ENCODE measurements around the gene PHF21A. TPM values are rescaled to one million over a fixed set of nuclear protein-coding genes. Genes with fewer than 3 reads are reported as not detected.

PHF21A gene
- total and polyA plus RNA-seq, 4 donors, result 32.1 to 52.2 (median 41.5) TPM

DNA sequence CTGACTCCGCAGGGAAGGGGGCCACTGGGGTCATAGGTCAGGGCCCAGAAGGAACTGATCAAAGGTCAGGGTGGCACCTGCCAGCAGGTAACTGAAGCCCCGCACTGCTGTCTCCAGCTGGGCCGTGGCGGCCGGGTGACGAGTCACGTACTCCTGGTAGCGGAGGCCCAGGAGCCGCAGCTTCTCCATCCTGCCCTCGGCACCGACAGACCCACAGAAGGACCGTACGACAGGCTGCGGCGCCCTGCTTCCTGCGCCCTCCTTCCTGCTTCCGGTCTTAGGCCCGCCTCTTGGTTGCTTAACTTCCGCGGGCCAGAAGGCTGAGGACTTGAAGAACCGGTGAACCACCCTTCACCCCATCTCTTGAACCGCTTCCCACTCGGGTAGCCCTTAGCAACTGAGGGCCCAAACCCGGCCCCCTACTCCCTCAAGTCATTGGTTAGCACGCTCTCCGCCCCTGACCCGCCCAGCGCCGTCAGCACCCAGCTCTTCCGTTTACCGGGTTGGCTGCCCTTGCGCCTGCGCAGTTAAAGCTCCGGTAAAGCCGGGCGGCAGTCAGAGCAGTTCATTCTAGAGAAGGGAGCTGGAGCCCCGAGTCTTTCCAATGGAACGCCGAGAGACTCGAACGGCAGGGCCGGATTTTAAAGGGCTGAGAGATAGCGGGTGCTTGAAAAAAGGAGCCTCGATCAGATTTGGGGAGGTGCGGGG, 203.5 kb downstream of the PHF21A start, which contains the start of gene PEX16:
Gene PEX16, minus strand, starts transcription at position 255 of the 708 bp plus-strand sequence. Its CDS starts 66 bp downstream, at position 189.
- peaks cover 35% of the 10 kb centered on the region for H3K36me3 ChIP-seq (ENCODE audit: control insufficient read depth, insufficient read depth, low read length)
- H3K4me3 ChIP-seq (ENCODE audit: low read depth, low read length), result peak within 1 kb of the TSS; percentile 97
- 0% methylated on average over 45 of the region's 45 CpGs for WGBS (ENCODE audit: insufficient coverage)
- H3K9me3 ChIP-seq (ENCODE audit: control insufficient read depth, insufficient read depth, low read length), result no peaks in the 10 kb centered on the region
- peaks cover 42% of the 10 kb centered on the region for H3K4me1 ChIP-seq (ENCODE audit: control insufficient read depth, insufficient read depth, low read length)
- peak; percentile 92 to 99 (median 98) for DNase-seq (ENCODE audit: low read depth in 4 of 6, low spot score in 6 of 6)
- peak within 1 kb of the TSS; percentile 89 for H3K27ac ChIP-seq (ENCODE audit: low read depth, low read length)
- peaks cover 15% of the 10 kb centered on the region for H3K27me3 ChIP-seq (ENCODE audit: control insufficient read depth, insufficient read depth, low read length)

DNA sequence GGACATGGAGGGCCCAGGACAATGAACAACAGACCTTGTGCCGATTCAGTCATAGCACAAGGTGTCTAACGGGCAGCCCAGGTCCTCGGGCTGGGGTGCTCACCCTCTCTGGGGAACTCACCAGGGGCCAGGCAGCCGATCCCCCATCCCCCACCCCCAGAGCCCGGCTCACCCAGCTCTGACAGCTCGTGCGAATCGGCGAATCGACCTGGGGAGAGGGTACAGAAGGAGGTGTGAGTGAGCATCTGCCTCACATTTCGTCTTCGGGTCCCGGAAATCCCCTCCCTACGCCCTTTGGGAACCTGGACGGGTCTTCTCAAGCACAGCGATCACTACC, 204.0 kb downstream of the PHF21A start:
- Histone ChIP-seq H3K27ac (ENCODE audit: low read depth, low read length) (peak overlapping the region; percentile 89), H3K36me3 (ENCODE audit: control insufficient read depth, insufficient read depth, low read length) (peaks cover 40% of the 10 kb centered on the region), H3K4me1 (ENCODE audit: control insufficient read depth, insufficient read depth, low read length) (peaks cover 38% of the 10 kb centered on the region), H3K27me3 (ENCODE audit: control insufficient read depth, insufficient read depth, low read length) (peaks cover 14% of the 10 kb centered on the region), H3K4me3 (ENCODE audit: low read depth, low read length) (peak overlapping the region; percentile 97), H3K9me3 (ENCODE audit: control insufficient read depth, insufficient read depth, low read length) (no peaks in the 10 kb centered on the region)
- 11% methylated on average over 8 of the region's 16 CpGs for WGBS (ENCODE audit: insufficient coverage)
- DNase-seq (ENCODE audit: low read depth in 4 of 6, low spot score in 6 of 6), result no peak

DNA sequence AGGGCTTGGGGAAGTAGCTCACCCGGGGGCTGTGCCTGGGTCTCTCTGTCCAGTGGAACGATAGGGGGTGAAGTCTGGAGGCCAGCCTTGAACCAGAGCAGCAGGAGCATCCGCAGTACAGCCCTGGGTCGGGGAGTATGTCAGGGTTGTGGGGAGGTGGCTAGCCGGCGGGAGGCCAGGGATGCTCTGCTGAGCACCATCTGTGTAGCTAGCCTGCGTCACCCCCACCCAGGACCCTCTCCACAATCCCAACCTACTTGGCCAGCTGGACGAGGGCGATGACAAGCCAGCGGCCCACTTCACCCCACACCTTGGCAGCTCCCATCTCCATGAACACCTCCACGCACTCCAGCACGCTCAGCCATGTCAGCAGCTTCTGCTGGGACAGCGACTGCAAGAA, 205.8 kb downstream of the PHF21A start:
- Histone ChIP-seq H3K36me3 (ENCODE audit: control insufficient read depth, insufficient read depth, low read length) (peaks cover 58% of the 10 kb centered on the region), H3K4me1 (ENCODE audit: control insufficient read depth, insufficient read depth, low read length) (peaks cover 28% of the 10 kb centered on the region), H3K4me3 (ENCODE audit: low read depth, low read length) (no peak overlapping the region), H3K27me3 (ENCODE audit: control insufficient read depth, insufficient read depth, low read length) (peaks cover 2% of the 10 kb centered on the region), H3K27ac (ENCODE audit: low read depth, low read length) (no peak overlapping the region), H3K9me3 (ENCODE audit: control insufficient read depth, insufficient read depth, low read length) (no peaks in the 10 kb centered on the region)
- DNase-seq (ENCODE audit: low read depth in 4 of 6, low spot score in 6 of 6), result no peak
- WGBS (ENCODE audit: insufficient coverage), result 84% methylated on average over 10 of the region's 13 CpGs

DNA sequence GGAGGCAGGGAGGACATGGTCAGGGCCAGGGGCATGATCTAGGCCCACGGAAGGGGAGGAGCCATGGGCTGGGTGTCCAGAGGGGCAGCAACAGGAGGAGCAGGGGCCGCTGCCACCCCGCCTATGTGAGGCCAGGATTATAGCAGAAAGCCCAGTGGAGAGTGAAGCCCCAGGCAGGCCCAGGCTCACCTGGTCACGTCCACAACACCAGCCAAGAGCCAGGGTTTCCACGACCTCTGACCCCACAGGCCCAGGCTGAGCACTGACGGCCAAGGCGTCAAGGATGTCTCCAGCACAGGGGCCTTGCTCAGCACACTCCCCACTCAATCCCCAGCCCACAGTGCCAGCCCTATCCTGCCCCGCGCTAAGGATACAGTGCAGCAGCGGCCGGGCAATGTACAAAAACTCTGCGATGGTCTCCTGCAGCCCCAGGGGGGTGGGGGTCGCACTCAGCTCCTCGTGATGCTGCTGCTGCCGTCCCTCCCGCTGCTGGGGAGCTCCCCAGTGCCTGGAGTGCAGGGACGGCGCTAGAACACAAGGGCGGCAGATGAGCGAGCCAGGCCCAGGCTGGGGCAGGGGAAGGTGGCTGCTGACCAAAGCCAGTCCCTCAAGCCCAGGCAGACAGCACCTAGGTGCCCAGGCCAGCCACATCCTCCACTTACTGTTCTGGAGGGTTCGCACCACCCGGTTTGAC, 207.2 kb downstream of the PHF21A start:
- WGBS (ENCODE audit: insufficient coverage), result 91% methylated on average over 22 of the region's 22 CpGs
- Histone ChIP-seq H3K27me3 (ENCODE audit: control insufficient read depth, insufficient read depth, low read length) (no peaks in the 10 kb centered on the region), H3K36me3 (ENCODE audit: control insufficient read depth, insufficient read depth, low read length) (peaks cover 72% of the 10 kb centered on the region), H3K4me1 (ENCODE audit: control insufficient read depth, insufficient read depth, low read length) (peaks cover 26% of the 10 kb centered on the region), H3K9me3 (ENCODE audit: control insufficient read depth, insufficient read depth, low read length) (no peaks in the 10 kb centered on the region), H3K27ac (ENCODE audit: low read depth, low read length) (no peak overlapping the region), H3K4me3 (ENCODE audit: low read depth, low read length) (no peak overlapping the region)
- no peak for DNase-seq (ENCODE audit: low read depth in 4 of 6, low spot score in 6 of 6)

DNA sequence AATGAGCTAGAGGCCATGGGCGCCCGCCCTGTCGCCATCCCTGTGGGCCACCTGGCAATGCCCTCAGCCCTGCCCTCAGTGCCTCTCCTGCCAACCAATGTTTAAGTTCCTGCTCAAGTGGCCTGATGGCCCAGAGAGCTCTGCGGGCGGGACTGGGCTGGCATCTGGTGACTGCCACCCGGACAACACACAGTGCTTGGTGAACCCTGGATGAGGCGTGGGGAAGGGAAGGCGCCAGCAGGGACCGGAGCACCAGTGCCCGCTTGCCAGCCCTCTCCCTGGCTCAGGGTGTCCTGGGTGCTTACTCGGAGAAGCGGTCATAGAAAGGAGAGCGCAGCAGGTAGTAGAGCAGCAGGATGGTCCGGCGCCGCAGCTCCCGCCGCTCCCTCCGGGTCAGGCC, 207.7 kb downstream of the PHF21A start:
- WGBS (ENCODE audit: insufficient coverage), result 96% methylated on average over 19 of the region's 19 CpGs
- no peak overlapping the region for H3K27ac ChIP-seq (ENCODE audit: low read depth, low read length)
- no peaks in the 10 kb centered on the region for H3K9me3 ChIP-seq (ENCODE audit: control insufficient read depth, insufficient read depth, low read length)
- H3K4me1 ChIP-seq (ENCODE audit: control insufficient read depth, insufficient read depth, low read length), result peaks cover 28% of the 10 kb centered on the region
- H3K36me3 ChIP-seq (ENCODE audit: control insufficient read depth, insufficient read depth, low read length), result peaks cover 77% of the 10 kb centered on the region
- no peaks in the 10 kb centered on the region for H3K27me3 ChIP-seq (ENCODE audit: control insufficient read depth, insufficient read depth, low read length)
- no peak for DNase-seq (ENCODE audit: low read depth in 4 of 6, low spot score in 6 of 6)
- no peak overlapping the region for H3K4me3 ChIP-seq (ENCODE audit: low read depth, low read length)

DNA sequence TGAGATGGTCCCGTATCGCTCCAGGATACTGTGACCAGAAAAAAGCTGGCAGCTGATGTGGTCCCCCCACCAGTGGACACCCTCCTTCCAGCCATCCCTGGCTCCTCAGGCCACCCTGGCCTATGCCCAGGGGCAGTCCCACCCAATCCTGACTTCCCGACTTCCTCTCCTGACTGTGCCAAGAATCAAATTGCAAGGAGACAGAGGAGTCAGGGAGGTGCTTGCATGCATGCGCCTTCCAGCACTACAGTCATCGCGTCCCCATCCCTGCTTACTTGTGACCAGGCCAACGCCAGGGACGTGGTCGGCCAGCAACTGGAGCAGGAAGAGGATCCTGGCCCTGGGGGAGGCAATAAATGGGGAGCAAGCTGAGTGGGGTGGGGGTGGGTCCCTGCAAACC, 210.6 kb downstream of the PHF21A start:
- Histone ChIP-seq H3K4me3 (ENCODE audit: low read depth, low read length) (no peak overlapping the region), H3K4me1 (ENCODE audit: control insufficient read depth, insufficient read depth, low read length) (peaks cover 31% of the 10 kb centered on the region), H3K27ac (ENCODE audit: low read depth, low read length) (no peak overlapping the region), H3K36me3 (ENCODE audit: control insufficient read depth, insufficient read depth, low read length) (peaks cover 98% of the 10 kb centered on the region), H3K9me3 (ENCODE audit: control insufficient read depth, insufficient read depth, low read length) (no peaks in the 10 kb centered on the region), H3K27me3 (ENCODE audit: control insufficient read depth, insufficient read depth, low read length) (no peaks in the 10 kb centered on the region)
- DNase-seq (ENCODE audit: low read depth in 4 of 6, low spot score in 6 of 6), result no peak
- 88% methylated on average over 9 of the region's 9 CpGs for WGBS (ENCODE audit: insufficient coverage)

DNA sequence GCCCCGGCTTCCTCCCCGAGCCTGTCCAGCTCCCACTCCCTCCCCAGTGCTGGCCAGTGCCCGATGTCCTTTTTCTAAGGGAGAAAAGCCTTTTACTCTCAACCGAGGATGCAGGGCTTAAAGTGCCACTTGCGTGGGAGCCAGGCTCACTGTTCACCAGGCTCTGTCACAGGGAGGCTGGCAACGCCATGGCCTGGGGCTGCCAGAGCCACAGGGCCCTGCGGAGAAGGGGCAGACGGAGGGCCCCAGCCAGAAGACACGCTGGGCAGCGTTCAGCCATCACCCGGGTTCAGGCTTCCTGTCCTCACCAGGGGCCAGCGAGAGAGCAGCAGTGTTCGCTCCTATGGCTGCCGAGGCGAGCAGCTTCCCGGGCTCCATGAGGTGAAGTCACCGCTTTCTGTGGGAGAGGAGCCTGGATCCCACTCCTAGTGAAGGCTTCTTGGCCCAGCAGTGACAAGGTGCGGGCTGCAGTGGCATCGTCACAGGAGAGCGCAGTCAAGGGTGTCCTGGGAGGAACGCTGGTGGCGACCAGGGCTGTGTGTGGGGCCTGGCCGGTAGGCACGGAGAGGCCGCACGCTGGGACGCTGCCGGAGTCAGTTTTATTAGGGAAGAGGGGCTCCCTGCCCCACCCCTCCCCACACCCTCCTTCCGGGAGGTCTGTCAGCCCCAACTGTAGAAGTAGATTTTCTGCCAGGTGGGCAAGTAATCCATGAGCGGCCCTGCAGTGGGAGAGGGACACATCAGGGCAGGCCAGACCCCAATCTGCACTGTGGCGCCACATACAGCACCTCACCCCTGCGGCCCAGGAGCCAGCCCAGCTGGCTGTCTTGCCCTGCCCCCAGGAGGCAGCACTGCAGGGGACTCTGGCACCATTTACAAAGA, 211.4 kb downstream of the PHF21A start:
- H3K36me3 ChIP-seq (ENCODE audit: control insufficient read depth, insufficient read depth, low read length), result peaks cover 98% of the 10 kb centered on the region
- no peaks in the 10 kb centered on the region for H3K27me3 ChIP-seq (ENCODE audit: control insufficient read depth, insufficient read depth, low read length)
- WGBS (ENCODE audit: insufficient coverage), result 86% methylated on average over 24 of the region's 32 CpGs
- H3K4me3 ChIP-seq (ENCODE audit: low read depth, low read length), result no peak overlapping the region
- no peak for DNase-seq (ENCODE audit: low read depth in 4 of 6, low spot score in 6 of 6)
- peaks cover 31% of the 10 kb centered on the region for H3K4me1 ChIP-seq (ENCODE audit: control insufficient read depth, insufficient read depth, low read length)
- no peaks in the 10 kb centered on the region for H3K9me3 ChIP-seq (ENCODE audit: control insufficient read depth, insufficient read depth, low read length)
- no peak overlapping the region for H3K27ac ChIP-seq (ENCODE audit: low read depth, low read length)

DNA sequence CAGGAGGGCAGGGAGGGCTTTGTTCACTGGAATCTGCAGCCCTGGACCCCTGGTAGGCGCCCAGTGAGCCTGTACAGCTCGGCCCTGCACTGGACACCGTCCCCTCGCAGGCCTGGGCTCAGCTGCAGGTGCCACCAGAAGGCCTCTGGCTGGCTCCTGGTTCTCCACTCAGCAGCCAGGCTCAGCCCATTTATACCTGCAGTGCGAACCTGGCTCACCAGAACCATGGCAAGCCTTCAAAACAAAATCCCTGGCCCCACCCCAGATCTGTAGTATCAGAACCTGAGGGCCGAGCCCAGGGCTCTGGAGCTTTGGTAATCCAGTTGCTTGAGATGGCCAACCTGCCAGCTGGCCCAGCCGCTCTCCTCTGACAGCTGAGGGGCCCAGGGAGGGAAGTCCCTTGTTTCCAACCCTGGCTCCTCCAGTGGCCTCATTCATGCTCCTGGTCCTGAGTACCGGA, 213.3 kb downstream of the PHF21A start:
- H3K27me3 ChIP-seq (ENCODE audit: control insufficient read depth, insufficient read depth, low read length), result no peaks in the 10 kb centered on the region
- peak overlapping the region; percentile 57 for H3K27ac ChIP-seq (ENCODE audit: low read depth, low read length)
- 66% methylated on average over 8 of the region's 8 CpGs for WGBS (ENCODE audit: insufficient coverage)
- H3K4me3 ChIP-seq (ENCODE audit: low read depth, low read length), result no peak overlapping the region
- peaks cover 98% of the 10 kb centered on the region for H3K36me3 ChIP-seq (ENCODE audit: control insufficient read depth, insufficient read depth, low read length)
- peaks cover 44% of the 10 kb centered on the region for H3K4me1 ChIP-seq (ENCODE audit: control insufficient read depth, insufficient read depth, low read length)
- DNase-seq (ENCODE audit: low read depth in 4 of 6, low spot score in 6 of 6), result peak in 2 of 6 donors; percentile 19 to 59
- no peaks in the 10 kb centered on the region for H3K9me3 ChIP-seq (ENCODE audit: control insufficient read depth, insufficient read depth, low read length)

DNA sequence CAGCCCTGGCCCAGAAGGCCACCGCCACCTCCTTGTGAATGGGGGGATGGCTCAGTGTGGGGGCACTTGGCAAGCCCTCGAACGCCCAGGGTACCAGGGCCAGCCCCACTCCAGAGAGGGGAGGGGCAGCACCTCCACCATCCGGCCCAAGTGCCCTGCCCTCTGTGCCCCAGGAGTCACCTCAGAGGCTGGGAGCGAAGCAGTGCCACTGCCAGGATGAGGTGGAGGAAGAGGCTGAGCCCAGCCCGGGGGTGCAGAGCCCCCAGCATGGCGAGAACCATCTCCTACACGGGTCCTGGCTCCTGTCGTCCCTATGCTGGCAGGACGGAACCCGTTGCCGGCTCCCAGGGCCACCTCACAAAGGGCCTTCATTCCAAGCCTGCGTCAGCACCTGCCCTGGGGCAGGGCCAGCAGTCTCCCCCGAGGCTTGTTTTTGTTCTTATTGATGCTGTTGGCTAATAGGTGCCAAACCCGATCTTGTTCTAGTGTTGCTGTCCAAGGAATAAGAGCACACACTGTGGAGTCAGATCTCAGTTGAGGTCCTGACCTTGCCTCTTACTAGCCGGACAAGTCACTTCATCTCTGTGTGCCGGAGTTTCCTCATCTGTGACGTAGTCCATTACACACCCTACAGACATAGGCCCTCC, 214.2 kb downstream of the PHF21A start, which contains the start of gene FREY1:
Gene FREY1, minus strand, starts transcription at position 307 of the 647 bp plus-strand sequence. Its CDS starts 26 bp downstream, at position 281.
- whole genome bisulfite sequencing (ENCODE audit: insufficient coverage), result 54% methylated on average over 18 of the region's 18 CpGs
- DNase-seq (ENCODE audit: low read depth in 4 of 6, low spot score in 6 of 6), result peak in 1 of 6 donors; percentile 24
- Histone ChIP-seq H3K27ac (ENCODE audit: low read depth, low read length) (peak within 1 kb of the TSS; percentile 57), H3K9me3 (ENCODE audit: control insufficient read depth, insufficient read depth, low read length) (no peaks in the 10 kb centered on the region), H3K36me3 (ENCODE audit: control insufficient read depth, insufficient read depth, low read length) (peaks cover 98% of the 10 kb centered on the region), H3K4me1 (ENCODE audit: control insufficient read depth, insufficient read depth, low read length) (peaks cover 52% of the 10 kb centered on the region), H3K4me3 (ENCODE audit: low read depth, low read length) (no peak within 1 kb of the TSS), H3K27me3 (ENCODE audit: control insufficient read depth, insufficient read depth, low read length) (no peaks in the 10 kb centered on the region)
